Hematopoietic multipotent progenitor cell treated with erythropoietin and hydrocortisone succinate and interleukin-3 and kit ligand, for 15 days (in vitro differentiated cells): ENCODE measurements around the gene ISCU.
"Not testable (repeated sequence)": the region's sequence is repeated elsewhere in the genome, so short reads cannot be mapped to it uniquely, and the experiment has no call there.

Experiments
- DNase-seq: peaks from one replicate; pipeline ENCODE4 v3.0.0-alpha.2; 2015; ENCODE audit warnings: low spot score

ISCU gene

DNA sequence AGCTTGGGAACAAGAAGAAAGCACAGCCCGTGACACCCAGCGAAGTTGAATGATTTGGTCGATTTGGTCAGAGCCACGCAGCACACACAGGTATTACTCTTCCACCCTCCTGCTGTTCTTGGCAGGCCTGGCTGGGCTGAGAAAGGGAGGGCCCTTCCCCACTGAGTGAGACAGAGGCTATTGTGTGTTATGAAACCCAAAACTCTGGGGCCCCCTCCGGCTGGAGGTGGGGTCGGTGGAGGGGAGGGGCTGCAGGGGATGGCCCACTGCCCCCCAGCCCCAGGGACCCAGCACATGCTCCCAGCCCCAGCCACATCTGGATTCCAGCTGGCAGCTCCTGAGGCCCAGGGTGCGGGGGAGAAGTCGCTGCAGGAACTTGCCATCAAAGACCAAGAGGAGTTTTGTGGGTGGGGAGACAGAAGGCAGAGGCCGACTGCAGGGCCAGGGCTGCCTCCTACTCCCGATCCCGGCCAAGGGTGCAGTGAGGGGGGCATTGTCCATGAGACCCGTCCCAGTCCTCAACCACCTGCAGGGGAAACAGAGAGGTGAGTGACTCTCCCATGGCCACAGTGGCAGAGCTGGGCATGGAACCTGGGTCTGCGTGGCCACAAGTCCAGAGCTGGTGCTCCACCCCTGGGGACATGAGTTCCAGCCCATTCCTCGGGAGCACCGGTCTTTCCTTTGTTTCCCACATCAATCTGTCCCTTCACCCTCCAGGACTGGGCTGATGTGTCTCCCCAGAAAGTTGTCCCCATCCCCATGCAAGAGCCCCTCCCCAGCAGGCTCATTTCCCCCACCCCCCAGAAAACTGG is 26.8 kb downstream of the ISCU start:
- DNase-seq: no peak

DNA sequence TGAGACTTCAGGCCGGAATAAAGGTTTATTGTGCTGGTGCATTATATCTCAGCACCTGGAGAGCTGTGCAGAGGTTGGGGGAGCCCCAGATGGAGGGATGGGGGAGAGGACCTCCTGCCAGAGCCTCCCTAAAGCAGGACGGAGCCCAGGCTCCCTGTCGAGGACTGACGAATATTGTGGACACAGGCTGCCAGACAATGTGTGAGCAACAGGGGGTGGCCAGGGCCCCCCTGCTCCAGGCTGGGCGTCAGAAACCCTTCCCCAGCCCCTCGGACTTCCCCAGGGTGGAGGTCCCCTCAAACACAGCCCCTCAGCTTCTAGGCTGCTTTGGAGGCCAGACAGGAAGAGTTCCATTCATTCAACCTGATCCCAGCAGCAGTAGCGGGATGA is 27.4 kb downstream of the ISCU start:
- no peak for DNase-seq

- DNase-seq: not testable (repeated sequence)
These were observed 28.1 kb downstream of the ISCU start for GRCh38 chr12:108590463-108590862.

GRCh38 chr12:108591267-108591980 is 29.0 kb downstream of the ISCU start:
- no peak for DNase-seq

GRCh38 chr12:108592033-108592909 is 29.9 kb downstream of the ISCU start:
- no peak for DNase-seq

GRCh38 chr12:108594323-108594903 is 32.0 kb downstream of the ISCU start:
- no peak for DNase-seq

DNA sequence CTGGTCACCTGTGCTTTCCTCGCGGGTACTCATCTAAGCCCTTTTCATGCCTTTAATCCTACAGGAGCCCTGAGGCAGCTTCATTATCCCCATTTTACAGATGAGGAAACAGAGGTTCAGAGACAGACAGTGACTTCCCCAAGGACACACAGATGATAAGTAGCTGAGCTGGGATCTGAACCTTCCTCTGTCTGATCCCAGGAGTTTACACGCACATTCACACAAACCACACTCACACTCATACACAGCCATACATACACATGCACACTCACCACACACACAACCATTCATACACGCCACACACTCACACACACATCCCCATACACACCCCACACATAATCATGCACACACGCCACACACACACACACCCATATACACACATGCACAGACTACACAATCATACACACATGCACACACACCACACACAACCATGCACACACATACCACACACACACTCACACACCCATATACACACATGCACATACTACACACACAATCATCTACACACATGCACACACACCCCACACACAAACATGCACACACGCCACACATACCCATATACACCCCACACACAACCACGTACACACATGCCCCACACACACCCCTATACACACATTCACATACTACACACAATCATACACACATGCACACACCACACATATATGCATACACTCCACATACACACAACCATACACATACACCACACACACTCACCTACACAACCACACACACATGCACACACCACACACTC is 32.7 kb downstream of the ISCU start:
- no peak for DNase-seq

DNA sequence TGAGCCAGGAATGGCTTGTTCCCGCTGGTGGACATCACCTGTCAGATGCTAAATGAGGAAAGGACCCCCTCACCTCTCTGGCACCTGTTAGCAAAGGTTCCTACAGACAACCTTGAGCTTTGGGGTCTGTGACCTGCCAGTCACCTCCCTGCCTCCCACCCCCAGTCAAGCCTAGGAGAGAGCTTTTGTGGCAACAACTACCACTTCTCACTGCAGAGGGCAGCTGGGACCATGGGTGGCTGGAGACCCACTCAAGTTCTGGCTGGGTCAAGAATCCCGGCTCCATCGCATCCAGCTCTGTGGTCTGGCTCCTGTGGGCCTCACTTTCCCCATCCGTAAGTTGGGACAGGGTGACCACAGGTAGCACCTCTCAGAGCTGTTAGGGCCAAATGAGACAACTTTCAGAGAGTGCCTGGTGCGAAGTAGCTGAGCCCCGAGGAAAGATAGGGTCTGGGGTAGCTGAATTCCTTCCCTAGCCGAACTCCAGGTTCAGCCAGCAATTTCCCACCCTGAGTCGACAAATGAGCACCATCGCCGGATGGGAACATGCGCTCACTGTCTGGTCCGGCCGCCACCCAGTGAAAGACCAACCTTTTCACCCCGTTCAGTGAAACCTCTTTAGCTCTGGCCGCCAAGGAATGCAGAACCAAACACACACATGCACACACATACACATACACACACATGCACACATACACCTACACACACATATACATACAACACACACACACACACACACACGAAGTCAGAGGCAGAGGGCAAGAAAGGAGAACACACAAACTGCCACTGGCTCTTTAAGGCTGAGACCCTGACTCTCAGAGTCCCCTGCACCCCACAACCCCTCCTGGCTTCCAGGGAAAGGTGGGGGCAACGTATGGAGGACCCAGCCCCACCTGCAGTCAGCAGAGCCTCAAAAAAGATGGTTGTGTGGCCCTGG is 33.6 kb downstream of the ISCU start:
- no peak for DNase-seq

GRCh38 chr12:108596854-108597558 is 34.6 kb downstream of the ISCU start:
- DNase-seq: no peak

DNA sequence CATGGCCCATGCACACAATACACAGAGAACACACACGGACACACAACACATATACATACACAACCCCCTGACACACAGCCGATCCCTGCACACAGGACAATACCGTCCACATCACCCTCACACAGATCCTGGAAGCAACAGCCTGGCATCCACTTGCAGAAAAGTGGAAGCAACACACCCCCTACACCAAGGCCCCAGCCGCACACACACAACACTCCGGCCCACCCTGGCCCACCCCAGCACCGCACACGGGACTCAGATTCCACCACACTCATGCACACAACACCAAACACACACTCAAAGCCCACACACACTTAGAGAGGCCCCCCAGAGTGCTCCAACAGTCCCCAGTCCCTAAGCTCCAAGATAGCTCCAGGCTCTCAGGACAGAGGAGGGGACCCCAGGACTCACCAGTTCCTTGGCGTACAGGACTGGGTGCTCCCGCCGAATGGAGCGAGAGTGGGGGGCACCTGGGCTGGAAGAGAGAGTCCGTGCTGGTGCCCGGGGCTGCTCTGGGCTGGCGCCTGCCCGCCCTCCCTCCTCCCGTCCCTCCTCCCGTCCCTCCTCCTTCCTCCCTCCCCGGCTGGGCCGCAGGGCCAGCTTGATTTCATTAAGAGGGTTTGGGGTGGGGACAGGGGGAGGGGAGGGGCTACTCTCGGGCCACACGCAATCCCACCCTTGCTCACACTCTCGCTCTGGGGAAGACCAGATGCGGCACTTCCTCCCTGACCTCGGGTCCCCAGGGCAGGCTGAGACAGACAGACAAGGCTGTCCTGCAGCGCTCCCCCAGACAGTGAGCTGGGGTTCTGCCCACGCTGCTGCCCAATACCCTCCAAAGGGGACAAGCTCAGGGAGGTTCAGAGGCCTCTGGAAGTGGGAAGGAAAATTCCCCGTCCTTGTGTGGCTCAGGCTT is 35.4 kb downstream of the ISCU start, which contains the start of gene TMEM119:
TSS of gene TMEM119 (minus strand) at position 526 of the 913 bp plus-strand sequence. CDS start 5,701 bp downstream, outside the sequence.
- no peak for DNase-seq

GRCh38 chr12:108598553-108599250 is 36.3 kb downstream of the ISCU start:
- no peak for DNase-seq

- DNase-seq: no peak
These were observed 37.1 kb downstream of the ISCU start for GRCh38 chr12:108599541-108599940.

GRCh38 chr12:108599948-108600701 is 37.7 kb downstream of the ISCU start:
- no peak for DNase-seq

- no peak for DNase-seq
These were observed 38.3 kb downstream of the ISCU start for GRCh38 chr12:108600702-108601007.

DNA sequence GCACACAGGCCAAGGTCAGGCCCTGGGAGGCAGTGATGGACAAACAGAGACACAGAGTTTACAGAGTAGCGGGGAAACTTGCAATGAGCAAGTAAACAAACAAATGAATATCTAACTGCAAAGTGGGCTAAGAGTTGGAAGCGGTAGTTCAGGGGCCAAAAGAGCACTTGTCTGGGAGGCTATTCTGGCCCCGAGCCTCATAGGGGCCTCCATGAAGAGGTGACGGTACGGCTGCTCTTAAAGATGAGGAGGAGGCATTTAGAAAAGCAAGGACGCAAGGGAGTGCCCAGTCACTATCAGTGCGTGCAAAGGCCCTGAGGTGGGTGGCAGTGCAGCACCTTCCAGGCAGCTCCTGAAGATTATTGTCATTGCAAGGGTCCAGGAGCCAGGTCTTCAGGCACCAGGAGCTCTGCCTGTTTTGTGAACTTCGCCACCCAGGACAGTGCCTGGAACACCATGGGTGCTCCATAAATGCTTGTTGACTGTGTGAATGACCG is 39.9 kb downstream of the ISCU start:
- DNase-seq: no peak

DNA sequence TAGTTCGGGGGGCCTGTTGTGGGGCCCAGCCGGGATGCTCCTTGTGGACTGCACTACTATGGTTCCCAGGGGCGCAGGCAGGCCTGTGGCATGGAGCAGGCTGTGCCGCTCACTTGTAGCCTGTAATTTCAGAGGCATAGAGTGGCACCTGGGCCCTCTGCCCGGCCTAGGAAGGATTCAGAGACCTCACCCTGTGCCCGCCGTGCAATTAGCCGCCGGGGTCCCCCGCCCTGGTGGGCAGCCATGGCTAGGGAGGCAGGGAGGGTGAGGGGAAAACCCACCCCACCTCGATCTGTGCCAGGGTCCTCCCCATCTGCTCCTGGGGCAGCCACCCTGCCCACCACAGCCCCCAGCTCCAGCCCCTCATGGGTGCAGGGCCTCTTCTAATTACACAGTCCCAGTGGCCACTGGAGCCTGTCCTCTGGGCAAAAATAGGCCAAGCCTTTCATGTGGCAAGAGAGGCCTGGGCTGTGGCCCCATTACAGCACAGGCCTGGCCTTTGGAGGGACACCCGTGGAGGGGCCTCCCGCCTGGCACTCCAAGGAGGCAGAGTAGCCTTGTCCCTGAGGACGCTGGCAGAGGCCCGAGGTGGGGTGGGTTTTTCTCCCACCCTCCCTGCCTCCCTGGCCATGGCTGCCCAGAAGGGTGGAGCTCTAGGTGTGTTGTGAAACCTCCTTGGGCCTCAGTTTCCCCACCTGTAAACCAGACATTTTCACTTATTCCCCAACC is 40.7 kb downstream of the ISCU start:
- DNase-seq: no peak
